Activated T-cell treated with anti-CD3 and anti-CD28 coated beads, Interleukin-2, amount 50 U/mL, for 4 hours (primary cell): Measurements from ENCODE around the gene MRPL9. TPM values are rescaled to one million over a fixed set of nuclear protein-coding genes. Genes with fewer than 3 reads are reported as not detected.
A peak's percentile ranks its signal among the peaks of the same experiment; 100 is the strongest.
"Not testable (repeated sequence)": the region's sequence is repeated elsewhere in the genome, so short reads cannot be mapped to it uniquely, and the experiment has no call there.

Source experiments
- ATAC-seq, 2 donors: fragments of 200-7000 bp; cut with Tn5 transposase; one replicate each; pipeline ENCODE4 v1.10.0; 2021
- DNase-seq: peaks from one replicate; pipeline ENCODE4 v3.0.0-alpha.2; 2020
- H3K27me3 Mint-ChIP-seq: one replicate; pipeline ENCODE4 v1.8.0; 2021; ENCODE audit warnings: low read depth, mixed read lengths
- H3K36me3 Mint-ChIP-seq: one replicate; pipeline ENCODE4 v1.8.0; 2022; ENCODE audit warnings: mixed read lengths; ENCODE audit not compliant: insufficient read depth
- H3K4me1 Mint-ChIP-seq: one replicate; pipeline ENCODE4 v1.8.0; 2021; ENCODE audit warnings: low read depth, mixed read lengths
- H3K4me3 Mint-ChIP-seq: one replicate; pipeline ENCODE4 v1.8.0; 2021; ENCODE audit warnings: mild to moderate bottlenecking, moderate library complexity, mixed read lengths
- H3K9me3 Mint-ChIP-seq: one replicate; pipeline ENCODE4 v1.8.0; 2021; ENCODE audit warnings: mixed read lengths
- total RNA-seq, 3 donors: library from RNA; stranded (reverse); gene quantifications; one replicate each; pipeline ENCODE4 v1.2.1, GENCODE V29; 2021

Gene MRPL9
- total RNA-seq, 3 donors from 2014 or later = 156 to 167 (median 163) TPM

GRCh38 chr1:151774256-151774922 is 11.1 kb upstream of the MRPL9 start:
- DNase-seq (no peak), ATAC-seq (no peak)
- Mint-ChIP-seq H3K4me3 (no peak overlapping the region), H3K27me3 (no peaks in the 10 kb centered on the region), H3K36me3 (peaks cover 29% of the 10 kb centered on the region), H3K4me1 (no peaks in the 10 kb centered on the region), H3K9me3 (no peaks in the 10 kb centered on the region)

- H3K4me3 Mint-ChIP-seq = no peak overlapping the region
- DNase-seq (no peak), ATAC-seq (no peak)
- H3K36me3 Mint-ChIP-seq = peaks cover 23% of the 10 kb centered on the region
- H3K27me3 Mint-ChIP-seq = no peaks in the 10 kb centered on the region
- no peaks in the 10 kb centered on the region for H3K9me3 Mint-ChIP-seq
- H3K4me1 Mint-ChIP-seq = no peaks in the 10 kb centered on the region
Observed at GRCh38 chr1:151773702-151774101, 10.4 kb upstream of the MRPL9 start.

DNA sequence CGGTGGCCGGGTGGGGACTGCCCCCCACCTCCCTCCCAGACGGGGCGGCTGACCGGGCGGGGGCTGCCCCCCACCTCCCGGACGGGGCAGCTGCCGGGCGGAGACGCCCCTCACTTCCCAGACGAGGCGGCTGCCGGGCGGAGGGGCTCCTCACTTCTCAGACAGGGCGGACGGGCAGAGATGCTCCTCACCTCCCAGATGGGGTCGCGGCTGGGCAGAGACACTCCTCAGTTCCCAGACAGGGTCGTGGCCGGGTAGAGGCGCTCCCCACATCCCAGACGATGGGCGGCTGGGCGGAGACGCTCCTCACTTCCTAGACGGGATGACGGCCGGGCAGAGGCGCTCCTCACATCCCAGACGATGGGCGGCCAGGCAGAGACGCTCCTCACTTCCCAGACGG is 6.0 kb upstream of the MRPL9 start:
- H3K36me3 Mint-ChIP-seq, H3K4me3 Mint-ChIP-seq, H3K9me3 Mint-ChIP-seq, H3K27me3 Mint-ChIP-seq, ATAC-seq, DNase-seq, H3K4me1 Mint-ChIP-seq: not testable (repeated sequence)

GRCh38 chr1:151768351-151769066 is 5.2 kb upstream of the MRPL9 start:
- H3K9me3 Mint-ChIP-seq, ATAC-seq, DNase-seq, H3K4me3 Mint-ChIP-seq, H3K4me1 Mint-ChIP-seq, H3K36me3 Mint-ChIP-seq, H3K27me3 Mint-ChIP-seq: not testable (repeated sequence)

- peaks cover 20% of the 10 kb centered on the region for H3K36me3 Mint-ChIP-seq
- no peaks in the 10 kb centered on the region for H3K9me3 Mint-ChIP-seq
- DNase-seq = no peak
- H3K4me3 Mint-ChIP-seq = peak overlapping the region; percentile 94
- no peak for ATAC-seq
- peaks cover 15% of the 10 kb centered on the region for H3K4me1 Mint-ChIP-seq
- no peaks in the 10 kb centered on the region for H3K27me3 Mint-ChIP-seq
Observed at GRCh38 chr1:151763990-151764389, 694 bp upstream of the MRPL9 start.

- H3K9me3 Mint-ChIP-seq = no peaks in the 10 kb centered on the region
- ATAC-seq (no peak), DNase-seq (no peak)
- peak overlapping the region; percentile 19 for H3K4me3 Mint-ChIP-seq
- no peaks in the 10 kb centered on the region for H3K27me3 Mint-ChIP-seq
- peaks cover 21% of the 10 kb centered on the region for H3K4me1 Mint-ChIP-seq
- peaks cover 30% of the 10 kb centered on the region for H3K36me3 Mint-ChIP-seq
Observed at GRCh38 chr1:151760597-151761385, 2.5 kb downstream of the MRPL9 start.

DNA sequence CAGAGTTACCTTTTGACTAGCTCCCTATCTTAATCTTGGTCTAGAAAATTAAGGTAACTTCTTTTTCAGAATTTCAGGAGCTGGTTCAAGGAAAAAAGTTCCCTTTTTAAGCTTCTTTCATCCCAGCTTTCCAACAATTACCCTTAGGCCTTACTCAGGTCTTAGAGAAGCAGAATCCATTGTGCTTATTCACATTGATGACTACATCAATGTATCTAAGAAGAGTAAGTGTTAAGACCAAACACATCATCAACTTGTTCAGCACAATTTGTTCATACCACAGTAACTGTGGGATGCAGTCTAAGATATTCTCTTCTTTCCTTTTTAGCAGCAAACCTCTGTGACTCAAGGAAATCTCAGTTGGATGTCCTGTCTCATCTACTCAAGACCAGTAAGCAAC is 4.1 kb downstream of the MRPL9 start:
- H3K36me3 Mint-ChIP-seq = peaks cover 33% of the 10 kb centered on the region
- no peaks in the 10 kb centered on the region for H3K27me3 Mint-ChIP-seq
- peaks cover 18% of the 10 kb centered on the region for H3K4me1 Mint-ChIP-seq
- DNase-seq = no peak
- no peak overlapping the region for H3K4me3 Mint-ChIP-seq
- no peaks in the 10 kb centered on the region for H3K9me3 Mint-ChIP-seq
- ATAC-seq = no peak

DNA sequence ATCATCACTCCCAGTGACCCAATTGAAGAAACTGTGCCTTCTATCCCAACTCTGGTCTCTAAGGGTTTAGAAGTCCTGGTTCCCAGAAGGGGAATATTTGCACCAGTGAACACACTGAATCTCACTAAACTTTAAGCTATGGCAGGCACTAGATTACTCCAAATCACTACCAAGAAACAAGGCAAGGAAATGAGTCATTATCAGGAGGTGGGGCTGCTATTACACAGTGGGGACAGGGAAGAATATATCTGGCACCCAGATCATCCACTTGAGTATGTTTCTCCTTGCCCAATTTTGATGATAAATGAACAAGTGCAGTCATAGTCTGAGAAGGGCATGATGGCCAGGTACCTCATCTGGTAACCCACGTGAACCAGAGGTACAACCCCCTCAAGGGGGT is 7.0 kb downstream of the MRPL9 start:
- DNase-seq = no peak
- Mint-ChIP-seq H3K4me1 (peaks cover 5% of the 10 kb centered on the region), H3K36me3 (peaks cover 25% of the 10 kb centered on the region), H3K4me3 (no peak overlapping the region), H3K27me3 (peaks cover 5% of the 10 kb centered on the region), H3K9me3 (no peaks in the 10 kb centered on the region)
- ATAC-seq = peak; percentile 57 to 69

GRCh38 chr1:151741516-151741915 is 21.8 kb downstream of the MRPL9 start:
- H3K36me3 Mint-ChIP-seq = no peaks in the 10 kb centered on the region
- DNase-seq = no peak
- peaks cover 3% of the 10 kb centered on the region for H3K27me3 Mint-ChIP-seq
- ATAC-seq = no peak
- H3K9me3 Mint-ChIP-seq = peaks cover 9% of the 10 kb centered on the region
- H3K4me1 Mint-ChIP-seq = no peaks in the 10 kb centered on the region
- no peak overlapping the region for H3K4me3 Mint-ChIP-seq

DNA sequence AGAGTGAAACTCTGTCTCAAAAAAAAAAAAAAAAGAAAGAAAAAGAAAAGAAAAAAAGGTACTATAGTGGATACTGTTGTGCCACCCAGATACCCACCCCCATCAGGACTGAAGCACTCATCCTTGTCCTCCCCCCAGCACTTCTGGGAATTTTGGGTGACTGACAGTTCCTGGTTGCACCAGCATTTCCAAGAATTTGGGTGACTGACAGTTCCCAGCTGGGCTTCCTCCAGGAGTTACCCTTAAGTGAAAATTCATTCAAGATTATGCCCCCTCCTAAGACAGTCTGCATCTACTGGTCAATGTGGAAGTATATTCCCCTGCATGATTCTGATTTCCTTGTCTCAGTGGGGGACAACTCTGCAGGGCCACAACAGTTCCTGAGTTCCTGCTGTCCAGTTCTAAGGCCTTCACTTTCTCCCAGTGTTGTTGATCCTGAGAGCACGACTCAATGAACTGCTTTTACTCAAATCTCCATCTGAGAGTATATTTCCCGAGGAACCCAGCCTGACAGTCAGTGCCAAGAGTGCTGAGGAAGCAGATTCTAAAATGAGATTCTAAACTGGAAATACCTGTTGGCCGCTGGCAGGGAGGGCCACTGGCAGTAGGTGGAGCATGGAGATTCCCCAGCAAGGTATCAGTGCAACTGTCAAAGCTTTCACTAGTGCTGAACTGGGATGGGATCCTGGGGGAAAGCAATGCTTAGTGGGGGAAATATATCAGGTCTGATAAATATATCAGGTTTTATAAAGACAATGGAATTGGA is 23.5 kb downstream of the MRPL9 start:
- ATAC-seq (no peak), DNase-seq (no peak)
- Mint-ChIP-seq H3K36me3 (no peaks in the 10 kb centered on the region), H3K27me3 (peaks cover 2% of the 10 kb centered on the region), H3K9me3 (peaks cover 11% of the 10 kb centered on the region), H3K4me1 (no peaks in the 10 kb centered on the region), H3K4me3 (no peak overlapping the region)

GRCh38 chr1:151737479-151737878 is 25.8 kb downstream of the MRPL9 start:
- Mint-ChIP-seq H3K27me3 (peaks cover 12% of the 10 kb centered on the region), H3K4me3 (no peak overlapping the region), H3K9me3 (peaks cover 11% of the 10 kb centered on the region), H3K36me3 (no peaks in the 10 kb centered on the region), H3K4me1 (no peaks in the 10 kb centered on the region)
- DNase-seq (no peak), ATAC-seq (no peak)

DNA sequence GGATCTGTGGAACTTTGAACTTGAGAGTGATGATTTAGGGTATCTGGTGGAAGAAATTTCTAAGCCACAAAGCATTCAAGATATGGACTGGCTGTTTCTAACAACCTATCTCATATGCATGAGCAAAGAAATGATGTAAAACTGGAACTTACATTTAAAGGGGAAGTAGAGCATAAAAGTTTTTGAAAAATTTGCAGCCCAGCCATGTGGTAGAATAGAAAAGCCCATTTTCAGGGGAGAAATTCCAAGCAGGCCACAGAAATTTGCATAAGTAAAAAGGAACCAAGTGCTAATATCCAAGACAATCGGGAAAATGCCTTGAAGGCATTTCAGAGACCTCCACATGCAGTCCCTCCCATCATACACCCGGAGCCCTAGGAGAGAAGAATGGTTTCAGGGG is 26.3 kb downstream of the MRPL9 start:
- Mint-ChIP-seq H3K9me3 (peaks cover 11% of the 10 kb centered on the region), H3K4me1 (no peaks in the 10 kb centered on the region), H3K27me3 (peaks cover 15% of the 10 kb centered on the region), H3K36me3 (no peaks in the 10 kb centered on the region), H3K4me3 (no peak overlapping the region)
- DNase-seq (no peak), ATAC-seq (no peak)

- Mint-ChIP-seq H3K9me3 (peaks cover 11% of the 10 kb centered on the region), H3K27me3 (peaks cover 26% of the 10 kb centered on the region)
- DNase-seq, H3K36me3 Mint-ChIP-seq, ATAC-seq, H3K4me3 Mint-ChIP-seq, H3K4me1 Mint-ChIP-seq: not testable (repeated sequence)
Observed at GRCh38 chr1:151733995-151734394, 29.3 kb downstream of the MRPL9 start.

DNA sequence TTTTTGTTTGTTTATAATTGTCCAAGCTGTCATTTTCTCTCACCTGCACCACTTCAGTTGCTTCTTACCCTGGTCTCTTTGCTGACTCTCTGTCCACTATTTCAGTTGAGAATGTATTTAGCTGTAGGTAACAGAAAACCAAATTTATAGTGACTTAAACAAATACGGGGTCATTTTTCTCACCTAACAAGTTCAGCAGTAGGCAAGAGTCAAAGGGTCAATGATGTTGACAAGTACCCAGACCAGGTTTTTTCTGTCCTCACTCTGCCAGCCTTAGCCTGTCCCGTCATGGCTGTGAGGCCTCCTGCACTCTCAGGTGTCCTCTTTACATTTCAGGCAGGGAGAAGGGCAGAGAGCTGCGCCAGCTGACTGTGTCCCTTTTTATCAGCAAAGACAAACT is 30.2 kb downstream of the MRPL9 start:
- Mint-ChIP-seq H3K9me3 (peaks cover 10% of the 10 kb centered on the region), H3K4me1 (no peaks in the 10 kb centered on the region), H3K27me3 (peaks cover 32% of the 10 kb centered on the region), H3K36me3 (no peaks in the 10 kb centered on the region), H3K4me3 (no peak overlapping the region)
- ATAC-seq (no peak), DNase-seq (no peak)
